Neuron (in vitro differentiated cells): Measurements from ENCODE around the gene SMURF2.

Source experiments
- H2AFZ ChIP-seq: one replicate; pipeline ENCODE4 v1.6.1; 2013; ENCODE audit warnings: low read depth, mild to moderate bottlenecking, inconsistent platforms, low read length, moderate library complexity
- H3K27me3 ChIP-seq: one replicate; pipeline ENCODE4 v1.6.1; 2013; ENCODE audit warnings: low read length; ENCODE audit not compliant: insufficient read depth
- H3K36me3 ChIP-seq: one replicate; pipeline ENCODE4 v1.6.1; 2013; ENCODE audit warnings: low read length; ENCODE audit not compliant: insufficient read depth
- H3K4me1 ChIP-seq: one replicate; pipeline ENCODE4 v1.6.1; 2013; ENCODE audit warnings: low read length; ENCODE audit not compliant: insufficient read depth
- H3K4me3 ChIP-seq: 2 replicates; pipeline ENCODE4 v1.5.1; 2013; ENCODE audit warnings: mild to moderate bottlenecking, low read length, moderate library complexity
- H3K9me3 ChIP-seq: one replicate; pipeline ENCODE4 v1.6.1; 2013; ENCODE audit warnings: low read length

The SMURF2 gene

DNA sequence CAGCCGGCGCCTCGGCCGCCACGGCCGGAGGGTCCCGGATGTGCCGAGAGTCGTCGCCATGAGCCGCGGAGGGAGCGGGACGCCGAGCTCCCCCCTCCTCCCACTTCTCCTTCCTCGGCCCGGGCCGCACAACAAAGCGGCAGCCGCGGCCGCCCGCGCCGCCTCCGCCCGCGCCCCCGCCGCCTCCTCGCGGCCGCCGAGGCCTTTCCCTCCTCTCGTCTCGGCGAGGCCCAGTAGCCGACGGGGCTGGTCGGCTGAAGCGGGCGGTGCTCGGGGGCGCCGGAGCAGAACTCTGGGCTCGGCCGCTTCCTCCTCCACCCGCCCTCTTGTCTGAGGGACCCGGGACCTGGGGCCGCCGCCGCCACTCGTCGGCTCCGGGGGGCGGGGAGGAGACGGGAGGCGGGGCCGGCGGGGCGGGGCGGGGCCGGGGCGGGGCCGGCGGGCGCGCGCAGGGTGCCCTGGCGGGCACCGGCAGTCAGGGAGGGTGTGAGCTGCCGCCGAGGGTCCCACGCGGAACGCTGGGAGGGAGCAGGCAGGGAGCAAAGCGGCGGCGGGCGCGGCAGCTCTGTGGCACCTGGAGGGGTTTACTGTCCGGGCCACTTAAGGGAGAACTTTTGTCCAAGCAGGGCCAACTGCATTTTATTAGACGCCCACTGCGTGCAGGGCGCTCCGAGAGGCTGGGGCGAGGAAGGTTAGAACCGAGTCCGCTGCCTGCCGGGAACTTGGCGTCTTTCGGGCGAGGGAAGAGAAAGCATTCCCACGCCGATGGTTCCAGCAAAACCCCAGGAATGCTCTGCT is at the start of gene SMURF2:
TSS of gene SMURF2 (minus strand) at position 332 of the 798 bp plus-strand sequence. CDS start 427 bp downstream, outside the sequence.
- H2AFZ ChIP-seq = peak within 1 kb of the TSS; percentile 65

DNA sequence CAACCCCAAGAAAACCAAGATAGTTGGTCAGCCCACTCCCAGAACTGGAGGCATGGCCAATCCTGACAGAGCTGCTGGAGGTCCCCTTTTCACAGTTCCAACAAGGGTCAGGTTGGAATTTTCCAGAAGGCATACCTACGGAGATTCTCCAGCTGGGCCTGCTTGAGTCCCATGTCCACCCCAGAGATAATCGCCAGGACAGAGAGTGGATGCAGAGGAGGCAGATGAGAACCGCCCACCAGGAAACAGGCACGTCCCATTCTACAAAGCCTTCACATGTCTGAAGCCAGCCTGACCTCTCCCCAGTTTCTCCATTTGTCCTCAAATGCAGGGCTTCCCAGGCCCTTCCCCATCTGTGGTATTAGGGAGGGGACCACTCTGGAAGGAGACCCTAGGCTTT is 47.4 kb upstream of the SMURF2 start:
- Histone ChIP-seq H3K9me3 (no peaks in the 10 kb centered on the region), H2AFZ (no peak overlapping the region), H3K4me1 (peaks cover 5% of the 10 kb centered on the region), H3K36me3 (no peaks in the 10 kb centered on the region), H3K27me3 (peaks cover 3% of the 10 kb centered on the region), H3K4me3 (no peak overlapping the region)

More for the DNA sequence above, at the start of gene SMURF2:
- Histone ChIP-seq H3K4me1 (peaks cover 15% of the 10 kb centered on the region), H3K36me3 (no peaks in the 10 kb centered on the region), H3K4me3 (peak within 1 kb of the TSS; percentile 91), H3K27me3 (no peaks in the 10 kb centered on the region), H3K9me3 (no peaks in the 10 kb centered on the region)

DNA sequence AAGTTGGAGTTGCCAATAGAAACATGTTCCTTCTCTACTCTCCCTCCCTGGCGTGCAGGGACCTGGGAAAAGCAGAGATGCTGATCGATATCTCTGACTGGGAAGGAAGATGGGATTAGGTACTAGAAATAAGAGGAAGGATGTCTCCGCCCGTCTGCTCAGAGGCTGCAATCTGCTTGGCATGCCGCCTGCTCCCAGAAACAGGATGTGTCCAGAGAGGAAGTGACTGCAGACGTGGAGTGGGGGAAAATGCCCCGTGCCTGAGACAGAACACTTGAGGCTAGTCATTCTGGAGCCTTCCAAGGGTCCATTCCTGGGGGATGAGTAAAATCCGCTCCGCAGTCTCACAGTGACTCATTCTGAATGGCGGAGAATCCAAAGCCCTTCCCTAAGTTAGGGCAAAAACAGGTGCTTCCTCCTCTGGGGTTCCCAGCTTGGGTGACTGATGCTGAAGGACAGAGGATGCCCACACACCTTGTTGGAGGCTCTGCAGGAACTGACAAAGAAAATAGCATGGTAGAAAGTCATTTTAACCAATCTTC is 45.0 kb upstream of the SMURF2 start:
- Histone ChIP-seq H3K36me3 (no peaks in the 10 kb centered on the region), H3K4me1 (peaks cover 5% of the 10 kb centered on the region), H3K27me3 (peaks cover 3% of the 10 kb centered on the region), H3K4me3 (no peak overlapping the region), H3K9me3 (no peaks in the 10 kb centered on the region), H2AFZ (no peak overlapping the region)

DNA sequence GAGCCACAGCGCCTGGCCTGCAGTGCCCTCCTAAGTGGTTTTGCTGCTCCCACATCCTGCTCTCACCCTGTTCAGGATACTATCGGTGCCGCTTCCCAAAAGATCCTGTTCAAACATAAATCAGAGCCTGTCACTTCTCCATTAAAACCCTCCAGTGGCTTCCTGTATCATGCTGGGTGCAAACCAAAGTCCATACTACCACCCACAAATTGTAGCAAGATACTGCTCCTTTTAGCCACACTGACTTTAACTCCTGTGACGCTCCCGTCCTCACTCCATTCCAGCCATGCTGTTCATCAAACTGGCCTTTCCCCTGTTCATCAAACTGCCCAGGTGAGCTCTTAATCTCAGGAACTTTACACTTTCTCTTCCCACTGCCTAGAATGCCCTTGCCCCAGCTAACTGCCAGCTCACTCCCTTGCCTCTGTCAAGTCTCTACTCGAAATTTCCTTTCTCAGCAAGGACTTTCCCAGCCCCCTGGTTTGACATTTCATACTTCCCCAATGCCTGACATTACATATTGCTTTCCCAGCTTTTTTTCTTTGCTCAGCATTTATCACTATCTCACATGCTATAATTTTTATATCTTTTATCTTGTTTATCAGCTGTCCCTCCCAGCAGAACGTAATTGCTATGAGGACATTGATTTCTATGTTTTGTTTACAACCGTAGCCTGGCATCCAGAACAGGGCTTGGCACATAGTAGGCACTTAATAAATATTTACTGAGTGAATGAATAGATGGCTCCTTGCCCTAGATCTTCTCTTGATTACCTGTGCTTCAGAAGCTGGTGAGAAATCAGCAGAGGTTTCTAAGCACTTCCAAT is 44.3 kb upstream of the SMURF2 start:
- H3K4me3 ChIP-seq = no peak overlapping the region

DNA sequence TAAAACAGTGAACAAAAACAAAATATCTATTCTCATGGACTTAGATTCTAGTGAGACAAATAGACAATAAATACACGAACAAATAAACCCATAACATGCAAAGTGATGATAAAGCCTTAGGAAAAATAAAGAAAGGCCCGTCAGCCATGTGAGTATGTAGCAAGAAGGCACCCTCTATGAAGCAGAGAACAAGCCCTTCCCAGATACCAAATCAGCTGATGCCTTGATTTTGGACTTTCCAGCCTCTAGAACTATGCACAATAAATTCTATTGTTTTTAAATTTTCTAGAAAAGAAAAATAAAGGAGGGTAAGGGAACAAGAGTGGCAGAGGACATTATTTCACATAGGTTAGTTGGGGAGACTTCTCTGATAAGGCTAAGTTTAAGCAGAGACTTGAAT is 40.7 kb upstream of the SMURF2 start:
- no peak overlapping the region for H3K4me3 ChIP-seq
- no peaks in the 10 kb centered on the region for H3K36me3 ChIP-seq
- peaks cover 3% of the 10 kb centered on the region for H3K27me3 ChIP-seq
- H3K9me3 ChIP-seq = no peaks in the 10 kb centered on the region
- no peak overlapping the region for H2AFZ ChIP-seq
- no peaks in the 10 kb centered on the region for H3K4me1 ChIP-seq

More for the DNA sequence above, 44.3 kb upstream of the SMURF2 start:
- Histone ChIP-seq H3K9me3 (no peaks in the 10 kb centered on the region), H3K36me3 (no peaks in the 10 kb centered on the region), H2AFZ (no peak overlapping the region), H3K4me1 (peaks cover 5% of the 10 kb centered on the region), H3K27me3 (peaks cover 3% of the 10 kb centered on the region)

DNA sequence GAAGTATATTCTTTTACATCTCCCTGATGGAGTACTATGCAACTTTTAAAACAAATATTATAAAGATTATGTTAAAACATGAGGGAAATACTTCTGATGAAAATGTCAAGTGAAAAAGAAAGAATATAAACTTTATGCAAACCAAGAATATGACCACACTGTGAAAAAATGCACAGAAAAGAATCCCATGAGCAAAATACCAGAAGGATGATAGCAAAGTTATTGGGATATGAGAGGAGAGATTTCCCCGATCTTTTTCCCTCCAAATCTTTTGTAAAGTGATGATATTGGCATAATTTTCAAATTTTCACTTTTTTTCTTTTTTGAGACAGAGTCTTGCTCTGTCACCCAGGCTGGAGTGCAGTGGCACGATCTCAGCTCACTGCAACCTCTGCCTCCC is 36.6 kb upstream of the SMURF2 start:
- no peak overlapping the region for H3K4me3 ChIP-seq
- H3K36me3 ChIP-seq = no peaks in the 10 kb centered on the region
- no peaks in the 10 kb centered on the region for H3K9me3 ChIP-seq
- no peak overlapping the region for H2AFZ ChIP-seq
- H3K4me1 ChIP-seq = no peaks in the 10 kb centered on the region
- H3K27me3 ChIP-seq = no peaks in the 10 kb centered on the region

DNA sequence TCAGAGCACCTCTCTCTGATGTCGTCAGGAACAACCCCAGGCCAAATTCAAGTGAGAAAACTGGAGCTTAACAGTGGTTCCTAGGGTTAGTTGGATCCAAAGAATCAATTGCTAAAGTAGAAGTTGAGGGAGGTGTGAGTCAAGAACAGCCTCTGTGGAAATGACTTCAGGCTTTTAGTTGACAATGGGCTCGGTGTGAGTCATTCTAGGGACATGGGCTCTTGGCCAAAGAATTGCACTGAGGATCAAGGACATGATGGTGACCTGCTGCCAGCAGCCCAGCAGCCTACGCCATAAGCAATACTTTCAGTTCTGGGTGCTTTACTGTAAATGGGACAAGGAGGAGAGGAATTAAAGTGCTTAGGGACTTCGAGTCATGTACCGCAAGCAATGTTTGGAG is 32.1 kb upstream of the SMURF2 start:
- no peaks in the 10 kb centered on the region for H3K36me3 ChIP-seq
- H2AFZ ChIP-seq = no peak overlapping the region
- no peak overlapping the region for H3K4me3 ChIP-seq
- no peaks in the 10 kb centered on the region for H3K4me1 ChIP-seq
- no peaks in the 10 kb centered on the region for H3K27me3 ChIP-seq
- no peaks in the 10 kb centered on the region for H3K9me3 ChIP-seq

DNA sequence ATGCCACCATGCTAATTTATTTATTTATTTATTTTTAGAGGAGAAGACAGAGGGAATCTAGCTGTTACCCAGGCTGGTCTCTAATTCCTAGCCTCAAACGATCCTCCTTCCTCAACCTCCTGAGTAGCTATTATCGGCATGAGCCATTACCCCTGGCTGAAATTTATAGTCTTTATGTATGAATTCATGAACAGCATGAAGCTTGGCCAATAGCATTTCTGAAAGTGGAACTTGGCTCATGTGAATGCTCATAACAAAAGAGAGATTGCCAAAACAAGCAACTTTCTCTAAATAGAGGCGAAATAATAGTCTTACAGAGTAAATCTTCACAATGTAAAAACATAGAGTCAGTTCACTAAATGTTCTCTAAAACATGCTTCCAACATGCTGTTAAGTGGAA is 30.1 kb upstream of the SMURF2 start:
- Histone ChIP-seq H3K36me3 (no peaks in the 10 kb centered on the region), H3K4me1 (no peaks in the 10 kb centered on the region), H3K27me3 (no peaks in the 10 kb centered on the region), H3K4me3 (no peak overlapping the region), H3K9me3 (no peaks in the 10 kb centered on the region), H2AFZ (no peak overlapping the region)

DNA sequence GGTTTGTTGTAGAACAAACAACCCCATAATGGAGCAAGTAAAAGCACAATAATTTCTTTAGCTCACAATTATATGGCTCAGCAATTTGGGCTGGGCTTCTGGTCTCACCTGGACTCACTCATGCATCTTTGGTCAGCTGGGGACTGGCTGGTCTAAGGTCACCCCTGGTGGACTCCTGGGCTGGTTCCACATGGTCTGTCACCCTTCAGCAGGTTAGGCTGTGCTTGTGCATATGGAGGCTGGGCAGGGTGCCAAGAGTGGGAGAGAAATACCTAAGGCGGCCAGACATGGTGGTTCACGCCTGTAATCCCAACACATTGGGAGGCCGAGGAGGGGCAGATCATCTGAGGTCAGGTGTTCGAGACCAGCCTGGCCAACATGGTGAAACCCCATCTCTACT is 27.0 kb upstream of the SMURF2 start:
- no peaks in the 10 kb centered on the region for H3K36me3 ChIP-seq
- no peaks in the 10 kb centered on the region for H3K9me3 ChIP-seq
- no peak overlapping the region for H3K4me3 ChIP-seq
- H3K27me3 ChIP-seq = no peaks in the 10 kb centered on the region
- H2AFZ ChIP-seq = no peak overlapping the region
- no peaks in the 10 kb centered on the region for H3K4me1 ChIP-seq

DNA sequence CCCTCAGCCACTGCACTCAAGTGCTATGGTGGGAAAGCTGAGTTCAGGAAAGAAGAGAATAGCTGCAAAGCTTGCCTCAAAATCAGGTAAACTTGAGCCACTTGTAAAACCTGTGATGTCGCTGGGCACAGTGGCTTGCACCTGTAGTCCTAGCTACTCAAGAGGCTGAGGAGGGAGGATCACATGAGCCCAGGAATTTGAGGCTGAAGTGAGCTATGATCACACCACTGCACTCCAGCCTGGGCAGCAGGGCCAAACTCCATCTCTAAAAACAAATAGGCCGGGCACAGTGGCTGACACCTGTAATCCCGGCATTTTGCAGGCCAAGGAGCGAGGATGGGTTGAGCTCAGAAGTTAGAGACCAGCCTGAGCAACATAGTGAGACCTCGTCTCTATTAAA is 26.4 kb upstream of the SMURF2 start:
- no peak overlapping the region for H3K4me3 ChIP-seq
- H3K9me3 ChIP-seq = no peaks in the 10 kb centered on the region
- no peaks in the 10 kb centered on the region for H3K27me3 ChIP-seq
- H3K36me3 ChIP-seq = no peaks in the 10 kb centered on the region
- no peaks in the 10 kb centered on the region for H3K4me1 ChIP-seq
- H2AFZ ChIP-seq = no peak overlapping the region

DNA sequence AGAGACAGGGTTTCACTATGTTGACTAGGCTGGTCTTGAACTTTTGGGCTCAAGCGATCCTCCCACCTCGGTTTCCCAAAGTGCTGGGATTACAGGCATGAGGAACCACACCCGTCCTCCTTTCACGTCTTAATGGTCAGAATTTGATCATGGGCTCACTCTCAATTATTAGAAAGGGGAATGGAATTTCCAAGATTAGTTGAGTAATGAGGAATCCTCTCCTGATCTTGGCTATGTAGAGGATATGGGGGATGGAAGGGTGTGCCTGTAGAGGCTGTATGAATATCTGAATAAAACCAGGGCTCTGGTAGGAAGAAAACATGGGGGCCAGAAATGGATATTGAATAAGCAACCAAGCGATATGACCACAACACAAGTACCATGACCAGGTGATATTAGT is 25.9 kb upstream of the SMURF2 start:
- no peak overlapping the region for H2AFZ ChIP-seq
- H3K36me3 ChIP-seq = no peaks in the 10 kb centered on the region
- H3K4me1 ChIP-seq = no peaks in the 10 kb centered on the region
- no peaks in the 10 kb centered on the region for H3K9me3 ChIP-seq
- H3K4me3 ChIP-seq = no peak overlapping the region
- H3K27me3 ChIP-seq = no peaks in the 10 kb centered on the region

DNA sequence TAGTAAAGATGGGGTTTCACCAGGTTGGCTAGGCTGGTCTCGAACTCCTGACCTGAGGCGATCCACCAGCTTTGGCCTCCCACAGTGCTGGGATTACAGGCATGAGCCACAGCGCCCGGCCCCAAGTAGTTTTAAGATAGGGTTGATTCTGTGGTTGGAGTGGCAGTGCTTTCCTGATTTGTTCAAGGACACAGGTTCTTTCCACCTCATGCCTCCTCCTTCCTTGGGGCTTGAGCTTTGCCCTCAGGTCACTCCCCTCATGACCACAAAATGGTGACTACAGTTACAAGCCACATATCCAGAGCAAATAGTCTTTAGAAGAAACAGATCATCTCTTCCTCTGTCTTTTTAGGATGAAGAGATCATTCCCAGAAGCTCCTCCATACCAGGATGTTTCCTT is 25.3 kb upstream of the SMURF2 start:
- no peaks in the 10 kb centered on the region for H3K27me3 ChIP-seq
- H3K9me3 ChIP-seq = no peaks in the 10 kb centered on the region
- no peak overlapping the region for H2AFZ ChIP-seq
- H3K4me3 ChIP-seq = no peak overlapping the region
- no peaks in the 10 kb centered on the region for H3K4me1 ChIP-seq
- no peaks in the 10 kb centered on the region for H3K36me3 ChIP-seq

DNA sequence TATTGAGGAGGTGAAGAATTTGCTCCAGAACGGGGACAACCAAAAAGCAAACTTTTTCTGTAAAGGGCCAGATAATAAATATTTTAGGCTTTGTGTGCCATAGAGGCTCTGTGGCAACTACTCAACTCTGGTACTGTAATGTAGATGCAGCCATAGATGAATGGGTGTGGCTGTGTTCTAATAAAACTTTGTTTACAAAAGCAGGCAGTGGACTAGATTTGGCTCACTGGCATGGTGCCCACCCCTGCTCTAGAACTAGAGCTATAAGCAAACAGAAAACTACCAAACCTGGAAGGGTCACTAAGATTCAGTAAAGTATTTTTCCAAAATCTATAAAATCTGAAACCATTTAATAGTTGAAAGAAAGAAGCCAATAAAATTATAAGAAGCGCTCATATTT is 24.6 kb upstream of the SMURF2 start:
- H3K4me3 ChIP-seq = no peak overlapping the region
- no peaks in the 10 kb centered on the region for H3K4me1 ChIP-seq
- H3K27me3 ChIP-seq = no peaks in the 10 kb centered on the region
- H3K9me3 ChIP-seq = no peaks in the 10 kb centered on the region
- no peaks in the 10 kb centered on the region for H3K36me3 ChIP-seq
- H2AFZ ChIP-seq = no peak overlapping the region
